ENCODE results near the gene TXNDC15.

TXNDC15 gene

GRCh38 chr5:134864707-134865106 lies 9.5 kb upstream of the TXNDC15 start:
- no peaks in the 10 kb centered on the region for H4K20me1 ChIP-seq (ENCODE audit: insufficient read depth, low read length)
- no peak overlapping the region for H3K27ac ChIP-seq (ENCODE audit: low read length)
- H3K9ac ChIP-seq (ENCODE audit: low read length) = no peak overlapping the region
- no peak for TF ChIP-seq EZH2phosphoT487 (IDR thresholded peaks at IDR 0.05; ENCODE audit: low read depth)
- TF ChIP-seq, protein P1, sequence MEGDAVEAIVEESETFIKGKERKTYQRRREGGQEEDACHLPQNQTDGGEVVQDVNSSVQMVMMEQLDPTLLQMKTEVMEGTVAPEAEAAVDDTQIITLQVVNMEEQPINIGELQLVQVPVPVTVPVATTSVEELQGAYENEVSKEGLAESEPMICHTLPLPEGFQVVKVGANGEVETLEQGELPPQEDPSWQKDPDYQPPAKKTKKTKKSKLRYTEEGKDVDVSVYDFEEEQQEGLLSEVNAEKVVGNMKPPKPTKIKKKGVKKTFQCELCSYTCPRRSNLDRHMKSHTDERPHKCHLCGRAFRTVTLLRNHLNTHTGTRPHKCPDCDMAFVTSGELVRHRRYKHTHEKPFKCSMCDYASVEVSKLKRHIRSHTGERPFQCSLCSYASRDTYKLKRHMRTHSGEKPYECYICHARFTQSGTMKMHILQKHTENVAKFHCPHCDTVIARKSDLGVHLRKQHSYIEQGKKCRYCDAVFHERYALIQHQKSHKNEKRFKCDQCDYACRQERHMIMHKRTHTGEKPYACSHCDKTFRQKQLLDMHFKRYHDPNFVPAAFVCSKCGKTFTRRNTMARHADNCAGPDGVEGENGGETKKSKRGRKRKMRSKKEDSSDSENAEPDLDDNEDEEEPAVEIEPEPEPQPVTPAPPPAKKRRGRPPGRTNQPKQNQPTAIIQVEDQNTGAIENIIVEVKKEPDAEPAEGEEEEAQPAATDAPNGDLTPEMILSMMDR (IDR thresholded peaks at IDR 0.05; ENCODE audit: low read depth, low read length) = no peak
- no peaks in the 10 kb centered on the region for H3K27me3 ChIP-seq (ENCODE audit: low read depth, low read length)
- H3K9me3 ChIP-seq (ENCODE audit: insufficient read depth, low read length) = no peaks in the 10 kb centered on the region
- no peak overlapping the region for H2AFZ ChIP-seq (ENCODE audit: low read depth, low read length)
- no peaks in the 10 kb centered on the region for H3K36me3 ChIP-seq (replicated peaks; ENCODE audit: low read depth, low read length)
- H3K79me2 ChIP-seq (ENCODE audit: low read length) = no peaks in the 10 kb centered on the region
- H3K4me3 ChIP-seq (ENCODE audit: low read length) = no peak overlapping the region
- no peak overlapping the region for H3K4me2 ChIP-seq (ENCODE audit: low read length)
- H3K4me1 ChIP-seq (ENCODE audit: low read length) = no peaks in the 10 kb centered on the region

GRCh38 chr5:134873494-134873893 lies 677 bp upstream of the TXNDC15 start:
- H3K27me3 ChIP-seq (ENCODE audit: low read depth, low read length) = no peaks in the 10 kb centered on the region
- H3K9me3 ChIP-seq (ENCODE audit: insufficient read depth, low read length) = no peaks in the 10 kb centered on the region
- H3K4me1 ChIP-seq (ENCODE audit: low read length) = peaks cover 8% of the 10 kb centered on the region
- H3K27ac ChIP-seq (ENCODE audit: low read length) = peak overlapping the region; percentile 65
- TF ChIP-seq EZH2phosphoT487 (IDR thresholded peaks at IDR 0.05; ENCODE audit: low read depth) = no peak
- TF ChIP-seq, protein P1 (IDR thresholded peaks at IDR 0.05; ENCODE audit: low read depth, low read length) = no peak
- no peaks in the 10 kb centered on the region for H4K20me1 ChIP-seq (ENCODE audit: insufficient read depth, low read length)
- H3K4me3 ChIP-seq (ENCODE audit: low read length) = peak overlapping the region; percentile 90
- H3K36me3 ChIP-seq (replicated peaks; ENCODE audit: low read depth, low read length) = peaks cover 3% of the 10 kb centered on the region
- H3K79me2 ChIP-seq (ENCODE audit: low read length) = peaks cover 38% of the 10 kb centered on the region
- peak overlapping the region; percentile 85 for H3K4me2 ChIP-seq (ENCODE audit: low read length)
- peak overlapping the region; percentile 87 for H2AFZ ChIP-seq (ENCODE audit: low read depth, low read length)
- peak overlapping the region; percentile 92 for H3K9ac ChIP-seq (ENCODE audit: low read length)

DNA sequence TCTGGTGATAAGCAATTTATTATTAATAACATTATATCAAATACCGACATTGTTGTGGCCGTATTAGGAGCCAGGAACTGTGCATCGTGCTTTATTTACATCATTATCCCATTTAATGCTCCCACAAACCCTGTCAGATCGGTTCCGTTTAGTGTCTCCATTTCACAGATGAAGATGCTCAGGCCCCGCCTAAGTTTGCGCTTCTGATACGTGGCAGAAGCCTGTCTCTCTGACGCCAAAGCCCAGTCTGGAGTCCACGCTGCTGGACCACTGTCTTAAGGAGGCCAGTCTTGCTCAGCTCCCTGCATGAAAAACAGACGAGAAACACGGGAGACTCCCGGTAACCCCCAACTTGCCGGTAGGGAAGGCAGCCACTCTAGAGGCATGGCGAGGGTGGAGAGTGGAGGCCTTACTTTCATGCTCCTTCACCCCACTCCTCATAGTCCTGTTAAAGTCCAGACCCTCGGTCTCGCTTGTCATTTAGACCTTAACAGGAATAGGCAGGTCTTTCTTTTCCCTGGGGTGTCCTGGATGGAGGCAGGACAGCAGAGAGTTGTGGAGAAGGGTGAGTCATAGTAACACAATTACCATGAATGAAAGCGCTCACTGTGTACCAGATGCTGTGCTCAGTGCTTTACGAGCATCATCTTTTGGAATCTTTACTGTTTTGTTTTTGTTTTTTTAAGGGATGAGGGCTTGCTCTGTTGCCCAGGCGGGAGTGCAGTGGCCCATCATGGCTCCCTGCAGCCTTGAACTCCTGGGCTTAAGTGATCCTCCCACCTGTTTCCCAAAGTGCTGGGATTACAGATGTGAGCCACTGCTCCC lies 872 bp downstream of the TXNDC15 start:
- H3K9me3 ChIP-seq (ENCODE audit: insufficient read depth, low read length) = no peaks in the 10 kb centered on the region
- H3K4me3 ChIP-seq (ENCODE audit: low read length) = peak overlapping the region; percentile 90
- no peaks in the 10 kb centered on the region for H3K27me3 ChIP-seq (ENCODE audit: low read depth, low read length)
- H3K4me2 ChIP-seq (ENCODE audit: low read length) = peak overlapping the region; percentile 85
- H3K4me1 ChIP-seq (ENCODE audit: low read length) = peaks cover 8% of the 10 kb centered on the region
- peak overlapping the region; percentile 43 for H2AFZ ChIP-seq (ENCODE audit: low read depth, low read length)
- TF ChIP-seq, protein P1 (IDR thresholded peaks at IDR 0.05; ENCODE audit: low read depth, low read length) = no peak
- no peak for TF ChIP-seq EZH2phosphoT487 (IDR thresholded peaks at IDR 0.05; ENCODE audit: low read depth)
- peaks cover 50% of the 10 kb centered on the region for H3K79me2 ChIP-seq (ENCODE audit: low read length)
- no peaks in the 10 kb centered on the region for H4K20me1 ChIP-seq (ENCODE audit: insufficient read depth, low read length)
- H3K27ac ChIP-seq (ENCODE audit: low read length) = peak overlapping the region; percentile 65
- peaks cover 3% of the 10 kb centered on the region for H3K36me3 ChIP-seq (replicated peaks; ENCODE audit: low read depth, low read length)
- H3K9ac ChIP-seq (ENCODE audit: low read length) = peak overlapping the region; percentile 92

DNA sequence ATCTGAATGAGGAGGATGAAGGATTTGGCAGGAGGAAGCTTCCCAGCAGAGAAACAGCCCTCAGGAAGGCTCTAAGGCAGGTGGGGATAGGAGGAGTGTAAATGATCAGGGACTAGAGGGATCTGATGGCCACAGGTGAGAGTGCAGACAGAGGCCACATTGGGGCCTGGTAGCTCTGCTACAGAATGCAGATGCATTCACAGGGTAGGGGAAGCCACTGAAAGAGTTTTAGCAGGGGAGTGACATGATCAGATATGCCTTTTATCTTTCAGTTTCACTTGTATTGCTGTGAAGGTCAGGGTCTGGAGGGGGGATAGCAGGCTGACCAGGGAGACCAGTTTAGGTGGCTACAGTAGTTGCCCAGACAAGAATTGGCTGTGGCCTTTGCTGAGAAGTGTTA lies 3.0 kb downstream of the TXNDC15 start:
- Histone ChIP-seq H3K27me3 (ENCODE audit: low read depth, low read length) (no peaks in the 10 kb centered on the region), H3K4me3 (ENCODE audit: low read length) (no peak overlapping the region), H3K4me1 (ENCODE audit: low read length) (peaks cover 8% of the 10 kb centered on the region), H3K36me3 (replicated peaks; ENCODE audit: low read depth, low read length) (peaks cover 3% of the 10 kb centered on the region), H3K4me2 (ENCODE audit: low read length) (no peak overlapping the region), H3K9me3 (ENCODE audit: insufficient read depth, low read length) (no peaks in the 10 kb centered on the region), H3K9ac (ENCODE audit: low read length) (no peak overlapping the region), H3K27ac (ENCODE audit: low read length) (no peak overlapping the region), H3K79me2 (ENCODE audit: low read length) (peaks cover 57% of the 10 kb centered on the region), H4K20me1 (ENCODE audit: insufficient read depth, low read length) (no peaks in the 10 kb centered on the region), H2AFZ (ENCODE audit: low read depth, low read length) (no peak overlapping the region)
- TF ChIP-seq, protein P1 (IDR thresholded peaks at IDR 0.05; ENCODE audit: low read depth, low read length) = no peak
- TF ChIP-seq EZH2phosphoT487 (IDR thresholded peaks at IDR 0.05; ENCODE audit: low read depth) = no peak
